ENCODE measurements around the gene HYCC1. TPM values are rescaled to one million over a fixed set of nuclear protein-coding genes. Genes with fewer than 3 reads are reported as not detected.
A peak's percentile ranks its signal among the peaks of the same experiment; 100 is the strongest.

Gene HYCC1
- total and polyA plus RNA-seq, 5 donors from 2014 or later, result 12.8 to 38.6 (median 16.0) TPM

DNA sequence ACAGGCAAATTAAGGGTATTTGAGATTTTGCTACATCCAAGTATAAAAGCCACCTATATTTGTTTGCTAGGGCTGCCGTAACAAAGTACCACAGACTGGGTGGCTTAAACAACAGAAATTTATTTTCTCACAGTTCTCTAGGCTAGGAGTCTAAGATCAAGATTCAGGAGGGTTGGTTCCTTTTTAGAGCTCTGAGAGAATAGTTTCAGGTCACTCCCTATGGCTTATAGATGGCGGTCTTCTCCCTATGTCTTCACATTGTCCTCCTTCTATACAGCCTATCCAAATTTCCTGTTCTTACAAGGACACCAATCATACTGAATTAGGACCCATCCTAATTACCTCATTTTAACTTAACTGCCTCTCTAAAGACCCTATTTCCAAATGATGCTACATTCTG is 11.2 kb downstream of the HYCC1 start:
- Mint-ChIP-seq H3K36me3 (no peaks in the 10 kb centered on the region), H3K27me3 (no peaks in the 10 kb centered on the region), H3K4me3 (no peak overlapping the region), H3K9me3 (no peaks in the 10 kb centered on the region), H3K4me1 (peaks cover 23 to 64% (median 39%) of the 10 kb centered on the region in 4 donors), H3K27ac (no peak overlapping the region)
- Histone ChIP-seq H3K36me3 (ENCODE audit: control insufficient read depth, insufficient read depth, low read length) (no peaks in the 10 kb centered on the region), H3K9me3 (ENCODE audit: control insufficient read depth in 2 of 2, low read length in 2 of 2) (no peaks in the 10 kb centered on the region), H3K4me1 (ENCODE audit: control insufficient read depth, insufficient read depth, low read length, poor library complexity, severe bottlenecking) (peaks cover 9% of the 10 kb centered on the region), H3K27me3 (ENCODE audit: control insufficient read depth, insufficient read depth, low read length) (no peaks in the 10 kb centered on the region), H3K4me3 (ENCODE audit: low read depth, low read length) (no peak overlapping the region), H3K27ac (ENCODE audit: insufficient read depth, low read length, poor library complexity, severe bottlenecking) (no peak overlapping the region)
- ATAC-seq (ENCODE audit: low read depth in 2 of 2), result no peak
- no peak for DNase-seq

- DNase-seq (peak in 1 of 3 donors; percentile 45), ATAC-seq (ENCODE audit: low read depth in 2 of 2) (no peak)
- Histone ChIP-seq H3K27ac (ENCODE audit: insufficient read depth, low read length, poor library complexity, severe bottlenecking) (no peak overlapping the region), H3K4me1 (ENCODE audit: control insufficient read depth, insufficient read depth, low read length, poor library complexity, severe bottlenecking) (peaks cover 9% of the 10 kb centered on the region), H3K9me3 (ENCODE audit: control insufficient read depth in 2 of 2, low read length in 2 of 2) (no peaks in the 10 kb centered on the region), H3K36me3 (ENCODE audit: control insufficient read depth, insufficient read depth, low read length) (no peaks in the 10 kb centered on the region), H3K4me3 (ENCODE audit: low read depth, low read length) (peak overlapping the region; percentile 38), H3K27me3 (ENCODE audit: control insufficient read depth, insufficient read depth, low read length) (no peaks in the 10 kb centered on the region)
- Mint-ChIP-seq H3K9me3 (no peaks in the 10 kb centered on the region), H3K27me3 (no peaks in the 10 kb centered on the region), H3K27ac (peak overlapping the region in 1 of 3 donors; percentile 2), H3K4me1 (peaks cover 23 to 53% (median 41%) of the 10 kb centered on the region in 4 donors), H3K36me3 (no peaks in the 10 kb centered on the region), H3K4me3 (no peak overlapping the region)
Observed at GRCh38 chr7:23001610-23002009, 12.3 kb downstream of the HYCC1 start.

DNA sequence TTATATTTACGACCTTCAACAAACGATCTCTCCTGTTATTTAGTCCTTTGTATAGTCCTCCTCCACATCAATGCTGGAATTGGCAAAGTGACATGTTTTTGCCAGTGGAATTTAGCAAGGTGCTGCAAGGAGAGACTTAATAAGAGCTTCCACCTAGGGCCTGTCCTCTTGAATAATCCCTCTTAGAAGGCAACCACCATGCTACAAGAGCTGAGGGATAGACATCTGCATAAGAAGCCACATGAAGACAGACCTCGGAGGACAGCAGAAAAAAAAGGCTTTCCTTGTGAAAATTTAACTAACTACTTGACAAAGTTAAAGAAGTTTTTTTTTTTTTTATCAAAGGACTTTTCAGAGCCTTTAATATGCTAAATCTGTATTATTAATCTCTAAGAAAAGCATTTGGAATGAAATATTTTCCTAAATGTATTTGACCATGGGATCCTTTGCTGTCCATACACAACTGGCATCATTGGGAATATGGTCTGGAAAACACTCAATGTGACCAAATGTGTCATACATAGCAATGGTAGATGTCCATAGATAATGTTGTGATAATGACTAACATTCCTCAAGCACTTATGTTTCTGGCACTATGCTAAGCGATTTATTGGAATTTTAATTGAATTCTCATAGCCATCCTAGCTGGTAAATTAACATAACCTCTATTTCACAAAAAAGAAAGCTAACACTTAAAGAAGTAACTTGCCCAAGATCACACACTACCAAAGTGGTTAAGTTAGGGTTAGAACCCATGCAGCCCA is 13.2 kb downstream of the HYCC1 start:
- H3K27ac ChIP-seq (ENCODE audit: insufficient read depth, low read length, poor library complexity, severe bottlenecking), result no peak overlapping the region
- no peaks in the 10 kb centered on the region for H3K36me3 ChIP-seq (ENCODE audit: control insufficient read depth, insufficient read depth, low read length)
- no peak for DNase-seq
- H3K4me1 ChIP-seq (ENCODE audit: control insufficient read depth, insufficient read depth, low read length, poor library complexity, severe bottlenecking), result peaks cover 9% of the 10 kb centered on the region
- ATAC-seq (ENCODE audit: low read depth in 2 of 2), result no peak
- Mint-ChIP-seq H3K36me3 (no peaks in the 10 kb centered on the region), H3K4me1 (peaks cover 23 to 50% (median 42%) of the 10 kb centered on the region in 4 donors), H3K9me3 (no peaks in the 10 kb centered on the region), H3K27me3 (no peaks in the 10 kb centered on the region), H3K27ac (peak overlapping the region in 1 of 3 donors; percentile 2), H3K4me3 (no peak overlapping the region)
- H3K9me3 ChIP-seq (ENCODE audit: control insufficient read depth in 2 of 2, low read length in 2 of 2), result no peaks in the 10 kb centered on the region
- no peaks in the 10 kb centered on the region for H3K27me3 ChIP-seq (ENCODE audit: control insufficient read depth, insufficient read depth, low read length)
- no peak overlapping the region for H3K4me3 ChIP-seq (ENCODE audit: low read depth, low read length)

GRCh38 chr7:22998519-22998896 is 15.4 kb downstream of the HYCC1 start:
- Histone ChIP-seq H3K36me3 (ENCODE audit: control insufficient read depth, insufficient read depth, low read length) (no peaks in the 10 kb centered on the region), H3K4me1 (ENCODE audit: control insufficient read depth, insufficient read depth, low read length, poor library complexity, severe bottlenecking) (peaks cover 9% of the 10 kb centered on the region), H3K27ac (ENCODE audit: insufficient read depth, low read length, poor library complexity, severe bottlenecking) (no peak overlapping the region), H3K27me3 (ENCODE audit: control insufficient read depth, insufficient read depth, low read length) (no peaks in the 10 kb centered on the region), H3K9me3 (ENCODE audit: control insufficient read depth in 2 of 2, low read length in 2 of 2) (no peaks in the 10 kb centered on the region), H3K4me3 (ENCODE audit: low read depth, low read length) (no peak overlapping the region)
- no peak for DNase-seq
- peaks cover 3% of the 10 kb centered on the region for H3K36me3 Mint-ChIP-seq
- H3K9me3 Mint-ChIP-seq, result no peaks in the 10 kb centered on the region
- H3K4me1 Mint-ChIP-seq, result peaks cover 36 to 45% (median 41%) of the 10 kb centered on the region in 4 donors
- H3K4me3 Mint-ChIP-seq, result no peak overlapping the region
- no peak overlapping the region for H3K27ac Mint-ChIP-seq
- no peaks in the 10 kb centered on the region for H3K27me3 Mint-ChIP-seq
- no peak for ATAC-seq (ENCODE audit: low read depth in 2 of 2)

DNA sequence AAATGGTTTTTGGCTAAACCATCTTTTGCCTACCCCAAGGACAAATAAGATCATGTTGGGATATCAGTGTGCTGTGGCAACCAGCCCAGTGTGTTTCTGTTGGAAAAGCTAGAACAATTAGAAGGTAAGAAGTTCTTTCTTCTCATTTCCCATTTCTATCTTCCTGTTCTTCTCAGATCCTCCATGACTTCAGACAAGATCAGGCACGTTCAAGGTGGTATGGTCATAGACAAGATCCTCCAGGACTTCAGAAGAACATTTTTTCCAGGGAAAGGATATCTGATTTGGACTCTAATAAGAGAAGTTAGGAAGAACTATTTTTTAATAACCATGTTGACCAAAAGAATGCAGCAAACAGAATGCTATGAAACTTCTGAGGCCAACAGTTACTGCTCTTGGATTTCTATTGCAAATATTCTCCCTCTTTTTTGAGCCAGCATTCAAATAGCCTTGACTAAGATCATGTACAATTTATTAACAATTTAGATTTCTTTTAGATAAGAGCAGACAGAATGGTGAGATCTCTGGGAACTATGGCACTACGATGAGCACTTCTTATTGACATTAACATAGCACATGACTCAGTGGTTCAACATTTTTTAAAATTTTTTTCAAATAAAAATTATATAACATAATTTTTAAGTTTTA is 15.9 kb downstream of the HYCC1 start:
- H3K9me3 Mint-ChIP-seq, result no peaks in the 10 kb centered on the region
- DNase-seq (no peak), ATAC-seq (ENCODE audit: low read depth in 2 of 2) (no peak)
- no peak overlapping the region for H3K4me3 Mint-ChIP-seq
- no peak overlapping the region for H3K4me3 ChIP-seq (ENCODE audit: low read depth, low read length)
- no peaks in the 10 kb centered on the region for H3K27me3 ChIP-seq (ENCODE audit: control insufficient read depth, insufficient read depth, low read length)
- no peaks in the 10 kb centered on the region for H3K36me3 ChIP-seq (ENCODE audit: control insufficient read depth, insufficient read depth, low read length)
- no peaks in the 10 kb centered on the region for H3K27me3 Mint-ChIP-seq
- peaks cover 3% of the 10 kb centered on the region for H3K36me3 Mint-ChIP-seq
- H3K4me1 ChIP-seq (ENCODE audit: control insufficient read depth, insufficient read depth, low read length, poor library complexity, severe bottlenecking), result peaks cover 12% of the 10 kb centered on the region
- H3K27ac ChIP-seq (ENCODE audit: insufficient read depth, low read length, poor library complexity, severe bottlenecking), result no peak overlapping the region
- H3K27ac Mint-ChIP-seq, result no peak overlapping the region
- H3K9me3 ChIP-seq (ENCODE audit: control insufficient read depth in 2 of 2, low read length in 2 of 2), result no peaks in the 10 kb centered on the region
- H3K4me1 Mint-ChIP-seq, result peaks cover 37 to 49% (median 43%) of the 10 kb centered on the region in 4 donors

GRCh38 chr7:22996470-22996869 is 17.5 kb downstream of the HYCC1 start:
- DNase-seq, result no peak
- no peaks in the 10 kb centered on the region for H3K27me3 ChIP-seq (ENCODE audit: control insufficient read depth, insufficient read depth, low read length)
- Mint-ChIP-seq H3K27me3 (no peaks in the 10 kb centered on the region), H3K27ac (no peak overlapping the region), H3K4me3 (no peak overlapping the region), H3K9me3 (no peaks in the 10 kb centered on the region), H3K4me1 (peaks cover 32 to 50% (median 34%) of the 10 kb centered on the region in 4 donors), H3K36me3 (peaks cover 3% of the 10 kb centered on the region)
- H3K9me3 ChIP-seq (ENCODE audit: control insufficient read depth in 2 of 2, low read length in 2 of 2), result no peaks in the 10 kb centered on the region
- no peak for ATAC-seq (ENCODE audit: low read depth in 2 of 2)
- no peak overlapping the region for H3K27ac ChIP-seq (ENCODE audit: insufficient read depth, low read length, poor library complexity, severe bottlenecking)
- peaks cover 12% of the 10 kb centered on the region for H3K4me1 ChIP-seq (ENCODE audit: control insufficient read depth, insufficient read depth, low read length, poor library complexity, severe bottlenecking)
- H3K36me3 ChIP-seq (ENCODE audit: control insufficient read depth, insufficient read depth, low read length), result no peaks in the 10 kb centered on the region
- H3K4me3 ChIP-seq (ENCODE audit: low read depth, low read length), result no peak overlapping the region

DNA sequence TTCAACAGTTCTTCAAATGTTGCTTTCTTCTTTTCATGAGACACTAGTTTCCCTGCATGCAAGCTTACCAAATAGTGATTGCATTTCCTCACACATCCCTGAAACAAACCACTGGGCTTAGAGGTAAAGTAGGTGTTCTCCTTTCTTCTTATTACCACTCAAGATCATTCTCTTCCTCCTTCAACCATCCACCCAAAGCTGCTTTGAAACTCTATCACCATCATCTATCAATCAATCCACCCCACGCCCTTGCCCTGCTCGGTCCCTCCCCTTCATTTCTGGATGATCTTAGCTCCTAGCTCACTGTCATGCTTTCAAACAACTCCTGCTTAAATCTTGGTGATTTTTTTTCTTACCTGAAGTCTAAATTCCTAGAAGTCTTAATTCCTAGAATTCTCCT is 18.9 kb downstream of the HYCC1 start:
- peak in 1 of 3 donors; percentile 49 for DNase-seq
- H3K9me3 Mint-ChIP-seq, result no peaks in the 10 kb centered on the region
- peak overlapping the region in 2 of 3 donors; percentile 3 to 16 for H3K27ac Mint-ChIP-seq
- H3K4me3 ChIP-seq (ENCODE audit: low read depth, low read length), result no peak overlapping the region
- peaks cover 3% of the 10 kb centered on the region for H3K36me3 ChIP-seq (ENCODE audit: control insufficient read depth, insufficient read depth, low read length)
- H3K27me3 ChIP-seq (ENCODE audit: control insufficient read depth, insufficient read depth, low read length), result no peaks in the 10 kb centered on the region
- peak overlapping the region in 2 of 4 donors; percentile 0 to 9 for H3K4me3 Mint-ChIP-seq
- no peak for ATAC-seq (ENCODE audit: low read depth in 2 of 2)
- H3K9me3 ChIP-seq (ENCODE audit: control insufficient read depth in 2 of 2, low read length in 2 of 2), result no peaks in the 10 kb centered on the region
- H3K4me1 ChIP-seq (ENCODE audit: control insufficient read depth, insufficient read depth, low read length, poor library complexity, severe bottlenecking), result peaks cover 7% of the 10 kb centered on the region
- H3K27ac ChIP-seq (ENCODE audit: insufficient read depth, low read length, poor library complexity, severe bottlenecking), result no peak overlapping the region
- no peaks in the 10 kb centered on the region for H3K27me3 Mint-ChIP-seq
- H3K36me3 Mint-ChIP-seq, result peaks cover 9% of the 10 kb centered on the region
- peaks cover 27 to 46% (median 37%) of the 10 kb centered on the region in 4 donors for H3K4me1 Mint-ChIP-seq

Measured in CD4-positive, CD25-positive, alpha-beta regulatory T cell (primary cell).